Mesothelial cell of epicardium (in vitro differentiated cells): ENCODE data around the gene MRPS18A. TPM values are rescaled to one million over a fixed set of nuclear protein-coding genes. Genes with fewer than 3 reads are reported as not detected.

ENCODE experiments used
- DNase-seq, 2 experiments: peaks; one replicate each; pipeline ENCODE4 v3.0.0; 2021; ENCODE audit warnings: low spot score in 2 of 2; ENCODE audit not compliant: unreplicated experiment in 2 of 2
- H3K27ac Mint-ChIP-seq: 2 replicates; pipeline ENCODE4 v1.8.0; 2021; ENCODE audit warnings: mixed read lengths
- H3K27me3 Mint-ChIP-seq: 2 replicates; pipeline ENCODE4 v1.8.0; 2021; ENCODE audit warnings: low read depth, mixed read lengths
- H3K36me3 Mint-ChIP-seq: 2 replicates; pipeline ENCODE4 v1.8.0; 2021; ENCODE audit warnings: mixed read lengths
- H3K4me1 Mint-ChIP-seq: 2 replicates; pipeline ENCODE4 v1.8.0; 2021; ENCODE audit warnings: mixed read lengths
- H3K4me3 Mint-ChIP-seq: 2 replicates; pipeline ENCODE4 v1.8.0; 2021; ENCODE audit warnings: mild to moderate bottlenecking, moderate library complexity, mixed read lengths
- H3K9me3 Mint-ChIP-seq: 2 replicates; pipeline ENCODE4 v1.8.0; 2021; ENCODE audit warnings: mixed read lengths
- CTCF ChIP-seq: fragments of 200-600 bp; sonication (generic); IDR thresholded peaks from one replicate; pipeline ENCODE4 v1.5.0; 2021; ENCODE audit warnings: antibody characterized with exemption; ENCODE audit not compliant: unreplicated experiment
- total RNA-seq: library from RNA; stranded (reverse); gene quantifications from 3 replicates; pipeline ENCODE4 v1.2.1, GENCODE V29; 2021

The MRPS18A gene
- total RNA-seq, 1 donor from 2014 or later, result 41.4 TPM

- Mint-ChIP-seq H3K27me3 (peaks cover 15% of the 10 kb centered on the region), H3K9me3 (no peaks in the 10 kb centered on the region), H3K36me3 (no peaks in the 10 kb centered on the region), H3K27ac (no peak overlapping the region), H3K4me1 (peaks cover 35% of the 10 kb centered on the region), H3K4me3 (no peak overlapping the region)
- TF ChIP-seq CTCF, result no peak
- no peak for DNase-seq
These were observed 33.4 kb upstream of the MRPS18A start for GRCh38 chr6:43720999-43721398.

- no peak for TF ChIP-seq CTCF
- Mint-ChIP-seq H3K4me1 (peaks cover 39% of the 10 kb centered on the region), H3K9me3 (no peaks in the 10 kb centered on the region), H3K27me3 (peaks cover 15% of the 10 kb centered on the region), H3K36me3 (no peaks in the 10 kb centered on the region), H3K27ac (no peak overlapping the region), H3K4me3 (no peak overlapping the region)
- DNase-seq, result no peak
These were observed 31.9 kb upstream of the MRPS18A start for GRCh38 chr6:43719511-43719910.

GRCh38 chr6:43718387-43719105 is 31.0 kb upstream of the MRPS18A start:
- no peak for DNase-seq
- H3K4me1 Mint-ChIP-seq, result peaks cover 39% of the 10 kb centered on the region
- H3K9me3 Mint-ChIP-seq, result no peaks in the 10 kb centered on the region
- H3K27me3 Mint-ChIP-seq, result peaks cover 16% of the 10 kb centered on the region
- H3K27ac Mint-ChIP-seq, result peak overlapping the region; percentile 55
- no peaks in the 10 kb centered on the region for H3K36me3 Mint-ChIP-seq
- TF ChIP-seq CTCF, result no peak
- H3K4me3 Mint-ChIP-seq, result no peak overlapping the region

GRCh38 chr6:43717822-43718221 is 30.2 kb upstream of the MRPS18A start:
- Mint-ChIP-seq H3K27me3 (peaks cover 16% of the 10 kb centered on the region), H3K9me3 (no peaks in the 10 kb centered on the region), H3K27ac (no peak overlapping the region), H3K36me3 (no peaks in the 10 kb centered on the region), H3K4me1 (peaks cover 36% of the 10 kb centered on the region), H3K4me3 (no peak overlapping the region)
- TF ChIP-seq CTCF, result no peak
- DNase-seq, result no peak

- H3K27ac Mint-ChIP-seq, result no peak overlapping the region
- no peak for TF ChIP-seq CTCF
- H3K4me1 Mint-ChIP-seq, result peaks cover 35% of the 10 kb centered on the region
- H3K36me3 Mint-ChIP-seq, result no peaks in the 10 kb centered on the region
- H3K27me3 Mint-ChIP-seq, result peaks cover 17% of the 10 kb centered on the region
- H3K4me3 Mint-ChIP-seq, result no peak overlapping the region
- no peak for DNase-seq
- no peaks in the 10 kb centered on the region for H3K9me3 Mint-ChIP-seq
These were observed 29.8 kb upstream of the MRPS18A start for GRCh38 chr6:43717389-43717788.

GRCh38 chr6:43716099-43716498 is 28.5 kb upstream of the MRPS18A start:
- Mint-ChIP-seq H3K4me1 (peaks cover 39% of the 10 kb centered on the region), H3K4me3 (no peak overlapping the region), H3K36me3 (no peaks in the 10 kb centered on the region), H3K27ac (peak overlapping the region; percentile 60), H3K27me3 (peaks cover 17% of the 10 kb centered on the region), H3K9me3 (no peaks in the 10 kb centered on the region)
- TF ChIP-seq CTCF, result no peak
- peak in 1 of 2 experiments; percentile 53 for DNase-seq
